HCT116 (cell line): ENCODE data around the gene IGFLR1. TPM values are rescaled to one million over a fixed set of nuclear protein-coding genes. Genes with fewer than 3 reads are reported as not detected.
A peak's percentile ranks its signal among the peaks of the same experiment; 100 is the strongest.

Experiments used
- ATAC-seq: fragments of 200-7000 bp; cut with Tn5 transposase; 2 replicates; pipeline ENCODE4 v1.9.1; 2020; ENCODE audit warnings: mild to moderate bottlenecking, moderate library complexity
- BruUV-seq: library from RNA; stranded (reverse); fragments of 400-500 nt; replicated peaks from 2 replicates; lab custom pipeline; 2021; lab: Mats Ljungman, UMichigan
- CTCF ChIA-PET: fragments of 300-600 bp; sonication (Branson Sonifier 250); formaldehyde crosslinking; loops from one replicate; lab custom pipeline; 2021; ENCODE audit warnings: antibody characterized with exemption; lab: Charles Lee
- POLR2A ChIA-PET: fragments of 300-600, 350-600 bp; sonication (Branson Sonifier 250); formaldehyde crosslinking; loops from one replicate; lab custom pipeline; 2021; ENCODE audit warnings: antibody characterized with exemption; lab: Charles Lee
- RAD21 ChIA-PET, 2 experiments: fragments of 300-600 bp; sonication (Branson Sonifier 250); formaldehyde crosslinking; loops; one replicate each; lab custom pipeline; 2023; ENCODE audit warnings: low total read pairs in 2 of 2; ENCODE audit not compliant: uncharacterized antibody in 2 of 2, unreplicated experiment in 2 of 2, low non-redundant PET in 1 of 2; lab: Charles Lee
- DNase-seq: peaks from one replicate; pipeline ENCODE4 v3.0.0-alpha.2; 2010; ENCODE audit warnings: low read depth, low spot score
- H2AFZ ChIP-seq: fragments of 200-600 bp; shearing (Covaris generic), sonication (generic); 2 replicates; pipeline ENCODE4 v1.6.1; 2017; ENCODE audit warnings: low read depth, mixed run types, mixed read lengths, antibody characterized with exemption, low read length; ENCODE audit not compliant: poor library complexity, severe bottlenecking
- H3K27ac ChIP-seq: 2 replicates; pipeline ENCODE4 v1.5.1; 2012; ENCODE audit warnings: low read depth, low read length
- H3K27me3 ChIP-seq: fragments of 200-600 bp; sonication (generic); 2 replicates; pipeline ENCODE4 v1.6.1; 2016; ENCODE audit warnings: mixed run types, low read length, mixed read lengths; ENCODE audit not compliant: insufficient read depth
- H3K36me3 ChIP-seq, 2 experiments: fragments of 200-500 bp in 1 of 2; fragments of 200-600 bp in 1 of 2; sonication (Bioruptor generic) in 1 of 2; sonication (generic) in 1 of 2; 2 replicates each; pipeline versions ENCODE4 v1.5.1 to v1.6.1; 2014 to 2016; ENCODE audit warnings: low read length in 2 of 2, inconsistent platforms in 1 of 2, mixed read lengths in 1 of 2, mixed run types in 1 of 2; ENCODE audit not compliant: insufficient read depth in 2 of 2, control insufficient read depth in 1 of 2
- H3K4me1 ChIP-seq, 2 experiments: fragments of 200-600 bp in 1 of 2; sonication (generic) in 1 of 2; 2 replicates each; pipeline versions ENCODE4 v1.5.1 to v1.6.1; 2012 to 2017; ENCODE audit warnings: low read length in 2 of 2, inconsistent platforms in 1 of 2, mild to moderate bottlenecking in 1 of 2, mixed read lengths in 1 of 2, mixed run types in 1 of 2, moderate library complexity in 1 of 2; ENCODE audit not compliant: insufficient read depth in 2 of 2, control insufficient read depth in 1 of 2
- H3K4me2 ChIP-seq: fragments of 200-600 bp; sonication (generic); 2 replicates; pipeline ENCODE4 v1.6.1; 2017; ENCODE audit warnings: mixed run types, low read length, mixed read lengths
- H3K4me3 ChIP-seq, 2 experiments: fragments of 200-600 bp in 1 of 2; sonication (generic) in 1 of 2; replicated peaks in 1 of 2; 2 replicates each; pipeline ENCODE4 v1.5.1; 2011 to 2016; ENCODE audit warnings: low read length in 2 of 2, control low read depth in 1 of 2, low read depth in 1 of 2, mild to moderate bottlenecking in 1 of 2, mixed read lengths in 1 of 2, mixed run types in 1 of 2
- H3K79me2 ChIP-seq: fragments of 200-600 bp; sonication (generic); 2 replicates; pipeline ENCODE4 v1.6.1; 2017; ENCODE audit warnings: mild to moderate bottlenecking, mixed run types, low read length, moderate library complexity, mixed read lengths; ENCODE audit not compliant: insufficient read depth
- H3K9ac ChIP-seq: fragments of 200-600 bp; sonication (generic); 2 replicates; pipeline ENCODE4 v1.6.1; 2016; ENCODE audit warnings: low read length, mixed read lengths
- H3K9me2 ChIP-seq: fragments of 200-600 bp; sonication (generic), shearing (Covaris generic); 2 replicates; pipeline ENCODE4 v1.6.1; 2017; ENCODE audit warnings: mixed run types, mild to moderate bottlenecking, moderate library complexity; ENCODE audit not compliant: insufficient read depth
- H3K9me3 ChIP-seq, 2 experiments: fragments of 200-500 bp in 1 of 2; fragments of 200-600 bp in 1 of 2; sonication (Bioruptor generic) in 1 of 2; sonication (generic) in 1 of 2; 2 replicates each; pipeline ENCODE4 v1.6.1; 2014 to 2017; ENCODE audit warnings: low read length in 2 of 2, mixed read lengths in 2 of 2, inconsistent platforms in 1 of 2, low read depth in 1 of 2, mild to moderate bottlenecking in 1 of 2, mixed run types in 1 of 2, moderate library complexity in 1 of 2; ENCODE audit not compliant: control insufficient read depth in 1 of 2, insufficient read depth in 1 of 2
- H4K20me1 ChIP-seq: fragments of 200-600 bp; sonication (generic), shearing (Covaris generic); 2 replicates; pipeline ENCODE4 v1.6.1; 2017; ENCODE audit warnings: mixed run types, mild to moderate bottlenecking, moderate library complexity; ENCODE audit not compliant: insufficient read depth
- CBX3 ChIP-seq: IDR thresholded peaks from 2 replicates; pipeline ENCODE4 v1.6.1; 2012; ENCODE audit warnings: low read depth
- CEBPB ChIP-seq: IDR thresholded peaks from 2 replicates; pipeline ENCODE4 v1.6.1; 2012; ENCODE audit warnings: low read depth
- ELF1 ChIP-seq: IDR thresholded peaks from 2 replicates; pipeline ENCODE4 v1.6.1; 2012; ENCODE audit warnings: low read depth, borderline replicate concordance
- EZH2phosphoT487 ChIP-seq: fragments of 200-600 bp; IDR thresholded peaks from 2 replicates; pipeline ENCODE4 v1.6.1; 2018; ENCODE audit warnings: antibody characterized with exemption, borderline replicate concordance
- FOSL1 ChIP-seq: IDR thresholded peaks from 2 replicates; pipeline ENCODE4 v1.6.1; 2012; ENCODE audit warnings: low read depth
- JUND ChIP-seq: IDR thresholded peaks from 2 replicates; pipeline ENCODE4 v1.6.1; 2012
- POLR2A ChIP-seq: IDR thresholded peaks from 2 replicates; pipeline ENCODE4 v1.7.0; 2011; ENCODE audit warnings: borderline replicate concordance; ENCODE audit not compliant: insufficient read depth, insufficient read length; ENCODE audit errors: extremely low read depth
- POLR2AphosphoS5 ChIP-seq: IDR thresholded peaks from 2 replicates; pipeline ENCODE4 v1.6.1; 2011; ENCODE audit warnings: mild to moderate bottlenecking, low read depth, low read length, moderate library complexity
- RAD21 ChIP-seq: IDR thresholded peaks from 2 replicates; pipeline ENCODE4 v1.6.1; 2012; ENCODE audit warnings: low read depth, mild to moderate bottlenecking
- SIN3A ChIP-seq: IDR thresholded peaks from 2 replicates; pipeline ENCODE4 v1.6.1; 2012; ENCODE audit warnings: low read depth
- SP1 ChIP-seq: IDR thresholded peaks from 2 replicates; pipeline ENCODE4 v1.6.1; 2012; ENCODE audit warnings: low read depth
- SRF ChIP-seq: IDR thresholded peaks from 2 replicates; pipeline ENCODE4 v1.6.1; 2012; ENCODE audit warnings: low read depth
- TCF7L2 ChIP-seq: IDR thresholded peaks from 2 replicates; pipeline ENCODE4 v1.7.0; 2011; ENCODE audit warnings: borderline replicate concordance, inconsistent platforms; ENCODE audit not compliant: insufficient read depth, insufficient read length; ENCODE audit errors: extremely low read depth
- ZFX ChIP-seq: fragments of 450-650 bp; IDR thresholded peaks from 2 replicates; pipeline ENCODE4 v1.6.1; 2017
- ZNF274 ChIP-seq: fragments of 200-500 bp; sonication (Bioruptor generic); IDR thresholded peaks from 2 replicates; pipeline ENCODE4 v1.6.1; 2014; ENCODE audit warnings: mild to moderate bottlenecking, low read depth, low read length, inconsistent platforms
- intact Hi-C: fragments of 100-400 bp; cut with micrococcal nuclease; formaldehyde crosslinking; loops from 2 replicates; pipeline ENCODE4 v1.10.0; 2022
- total RNA-seq: library from RNA; stranded (reverse); gene quantifications from one replicate; pipeline ENCODE4 v1.2.1, GENCODE V29; 2021; ENCODE audit not compliant: unreplicated experiment
- TF ChIP-seq, protein P1 (sequence below): IDR thresholded peaks from 2 replicates; pipeline ENCODE4 v1.6.1; 2012
- TF ChIP-seq, protein P2 (sequence below): IDR thresholded peaks from 2 replicates; pipeline ENCODE4 v1.6.1; 2011; ENCODE audit warnings: mild to moderate bottlenecking, low read length, moderate library complexity; ENCODE audit not compliant: insufficient replicate concordance; ENCODE audit errors: extremely low read depth
- TF ChIP-seq, protein P3 (sequence below): IDR thresholded peaks from 2 replicates; pipeline ENCODE4 v1.6.1; 2012
- TF ChIP-seq, protein P4 (sequence below): IDR thresholded peaks from 2 replicates; pipeline ENCODE4 v1.6.1; 2012; ENCODE audit warnings: low read depth
- TF ChIP-seq, protein P5 (sequence below), 3 experiments: fragments of 200-600 bp in 1 of 3; sonication (generic) in 1 of 3; IDR thresholded peaks in 2 of 3; conservative IDR thresholded peaks in 1 of 3; 2 replicates each; pipeline ENCODE4 v1.5.1; 2012 to 2017; ENCODE audit warnings: low read depth in 2 of 3, low read length in 2 of 3, antibody characterized with exemption in 1 of 3, borderline replicate concordance in 1 of 3, control low read depth in 1 of 3, mild to moderate bottlenecking in 1 of 3, mixed read lengths in 1 of 3, mixed run types in 1 of 3, moderate library complexity in 1 of 3; ENCODE audit not compliant: insufficient read depth in 1 of 3

The IGFLR1 gene
- total RNA-seq, 1 experiment from 2014 or later: 8.3 TPM

DNA sequence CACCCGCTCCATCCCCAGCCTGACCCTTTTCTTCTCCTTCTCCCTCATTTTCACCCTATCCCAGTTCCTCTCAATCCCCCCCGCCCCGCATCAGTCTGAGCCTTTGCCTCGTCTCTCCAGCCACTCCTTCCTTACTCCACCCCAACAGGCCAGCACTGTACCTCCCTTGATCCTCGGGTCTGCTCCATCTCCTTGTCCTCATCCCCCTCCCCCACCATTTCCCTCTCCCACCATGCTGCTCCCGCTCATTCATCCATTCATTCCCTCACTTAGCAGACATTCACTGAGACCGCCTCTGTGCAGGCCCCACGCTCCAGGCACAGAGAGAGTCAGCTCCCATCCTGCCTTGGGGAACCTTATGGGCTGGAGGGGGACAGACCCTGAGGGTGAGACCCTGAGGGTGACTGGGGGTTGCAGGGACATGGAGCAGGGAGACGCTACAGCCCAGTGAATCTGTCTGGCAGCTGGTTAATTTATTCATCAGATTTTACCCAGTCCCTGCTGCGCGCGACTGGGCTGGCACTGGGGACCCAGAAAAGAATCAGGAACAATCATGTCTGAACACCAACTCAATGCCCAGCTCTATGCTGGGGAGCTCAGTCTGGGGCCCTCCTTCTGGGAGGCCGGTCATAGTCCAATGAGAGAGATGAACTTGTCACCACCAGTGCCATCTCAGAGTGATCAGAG, 34.0 kb upstream of the IGFLR1 start:
- ChIA-PET RAD21 (no interaction called here), CTCF (no interaction called here), POLR2A (no interaction called here)
- H3K36me3 ChIP-seq: peaks cover 0 to 2% of the 10 kb centered on the region in 2 experiments; a peak in 1 of 4 replicates
- H3K4me3 ChIP-seq: peak overlapping the region; percentile 65 to 67
- H3K79me2 ChIP-seq: 0 out of 2 replicates have a peak, but pooled peaks cover 3% of the 10 kb centered on the region
- H2AFZ ChIP-seq: no peak overlapping the region
- H3K4me2 ChIP-seq: peak overlapping the region; percentile 77
- peaks cover 9 to 16% of the 10 kb centered on the region in 2 experiments; a peak in 3 of 4 replicates for H3K4me1 ChIP-seq
- DNase-seq: no peak
- H4K20me1 ChIP-seq: no peaks in the 10 kb centered on the region
- no peak overlapping the region for H3K27ac ChIP-seq
- H3K9ac ChIP-seq: peak overlapping the region; percentile 51
- TF ChIP-seq SP1: no peak
- TF ChIP-seq, protein P1, sequence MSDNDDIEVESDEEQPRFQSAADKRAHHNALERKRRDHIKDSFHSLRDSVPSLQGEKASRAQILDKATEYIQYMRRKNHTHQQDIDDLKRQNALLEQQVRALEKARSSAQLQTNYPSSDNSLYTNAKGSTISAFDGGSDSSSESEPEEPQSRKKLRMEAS: no peak
- no peak for TF ChIP-seq ZNF274
- TF ChIP-seq ELF1: no peak
- no peak for TF ChIP-seq CBX3
- no peak for TF ChIP-seq ZFX
- no peak for TF ChIP-seq POLR2A
- TF ChIP-seq SRF: no peak
- TF ChIP-seq SIN3A: no peak
- TF ChIP-seq EZH2phosphoT487: no peak
- TF ChIP-seq, protein P2, sequence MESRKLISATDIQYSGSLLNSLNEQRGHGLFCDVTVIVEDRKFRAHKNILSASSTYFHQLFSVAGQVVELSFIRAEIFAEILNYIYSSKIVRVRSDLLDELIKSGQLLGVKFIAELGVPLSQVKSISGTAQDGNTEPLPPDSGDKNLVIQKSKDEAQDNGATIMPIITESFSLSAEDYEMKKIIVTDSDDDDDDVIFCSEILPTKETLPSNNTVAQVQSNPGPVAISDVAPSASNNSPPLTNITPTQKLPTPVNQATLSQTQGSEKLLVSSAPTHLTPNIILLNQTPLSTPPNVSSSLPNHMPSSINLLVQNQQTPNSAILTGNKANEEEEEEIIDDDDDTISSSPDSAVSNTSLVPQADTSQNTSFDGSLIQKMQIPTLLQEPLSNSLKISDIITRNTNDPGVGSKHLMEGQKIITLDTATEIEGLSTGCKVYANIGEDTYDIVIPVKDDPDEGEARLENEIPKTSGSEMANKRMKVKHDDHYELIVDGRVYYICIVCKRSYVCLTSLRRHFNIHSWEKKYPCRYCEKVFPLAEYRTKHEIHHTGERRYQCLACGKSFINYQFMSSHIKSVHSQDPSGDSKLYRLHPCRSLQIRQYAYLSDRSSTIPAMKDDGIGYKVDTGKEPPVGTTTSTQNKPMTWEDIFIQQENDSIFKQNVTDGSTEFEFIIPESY: no peak
- TF ChIP-seq, protein P3, sequence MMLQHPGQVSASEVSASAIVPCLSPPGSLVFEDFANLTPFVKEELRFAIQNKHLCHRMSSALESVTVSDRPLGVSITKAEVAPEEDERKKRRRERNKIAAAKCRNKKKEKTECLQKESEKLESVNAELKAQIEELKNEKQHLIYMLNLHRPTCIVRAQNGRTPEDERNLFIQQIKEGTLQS: no peak
- TF ChIP-seq, protein P4, sequence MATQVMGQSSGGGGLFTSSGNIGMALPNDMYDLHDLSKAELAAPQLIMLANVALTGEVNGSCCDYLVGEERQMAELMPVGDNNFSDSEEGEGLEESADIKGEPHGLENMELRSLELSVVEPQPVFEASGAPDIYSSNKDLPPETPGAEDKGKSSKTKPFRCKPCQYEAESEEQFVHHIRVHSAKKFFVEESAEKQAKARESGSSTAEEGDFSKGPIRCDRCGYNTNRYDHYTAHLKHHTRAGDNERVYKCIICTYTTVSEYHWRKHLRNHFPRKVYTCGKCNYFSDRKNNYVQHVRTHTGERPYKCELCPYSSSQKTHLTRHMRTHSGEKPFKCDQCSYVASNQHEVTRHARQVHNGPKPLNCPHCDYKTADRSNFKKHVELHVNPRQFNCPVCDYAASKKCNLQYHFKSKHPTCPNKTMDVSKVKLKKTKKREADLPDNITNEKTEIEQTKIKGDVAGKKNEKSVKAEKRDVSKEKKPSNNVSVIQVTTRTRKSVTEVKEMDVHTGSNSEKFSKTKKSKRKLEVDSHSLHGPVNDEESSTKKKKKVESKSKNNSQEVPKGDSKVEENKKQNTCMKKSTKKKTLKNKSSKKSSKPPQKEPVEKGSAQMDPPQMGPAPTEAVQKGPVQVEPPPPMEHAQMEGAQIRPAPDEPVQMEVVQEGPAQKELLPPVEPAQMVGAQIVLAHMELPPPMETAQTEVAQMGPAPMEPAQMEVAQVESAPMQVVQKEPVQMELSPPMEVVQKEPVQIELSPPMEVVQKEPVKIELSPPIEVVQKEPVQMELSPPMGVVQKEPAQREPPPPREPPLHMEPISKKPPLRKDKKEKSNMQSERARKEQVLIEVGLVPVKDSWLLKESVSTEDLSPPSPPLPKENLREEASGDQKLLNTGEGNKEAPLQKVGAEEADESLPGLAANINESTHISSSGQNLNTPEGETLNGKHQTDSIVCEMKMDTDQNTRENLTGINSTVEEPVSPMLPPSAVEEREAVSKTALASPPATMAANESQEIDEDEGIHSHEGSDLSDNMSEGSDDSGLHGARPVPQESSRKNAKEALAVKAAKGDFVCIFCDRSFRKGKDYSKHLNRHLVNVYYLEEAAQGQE: no peak
- TF ChIP-seq CEBPB: no peak
- no peak for TF ChIP-seq JUND
- TF ChIP-seq TCF7L2: no peak
- TF ChIP-seq FOSL1: no peak
- no peak for TF ChIP-seq RAD21
- TF ChIP-seq, protein P5, sequence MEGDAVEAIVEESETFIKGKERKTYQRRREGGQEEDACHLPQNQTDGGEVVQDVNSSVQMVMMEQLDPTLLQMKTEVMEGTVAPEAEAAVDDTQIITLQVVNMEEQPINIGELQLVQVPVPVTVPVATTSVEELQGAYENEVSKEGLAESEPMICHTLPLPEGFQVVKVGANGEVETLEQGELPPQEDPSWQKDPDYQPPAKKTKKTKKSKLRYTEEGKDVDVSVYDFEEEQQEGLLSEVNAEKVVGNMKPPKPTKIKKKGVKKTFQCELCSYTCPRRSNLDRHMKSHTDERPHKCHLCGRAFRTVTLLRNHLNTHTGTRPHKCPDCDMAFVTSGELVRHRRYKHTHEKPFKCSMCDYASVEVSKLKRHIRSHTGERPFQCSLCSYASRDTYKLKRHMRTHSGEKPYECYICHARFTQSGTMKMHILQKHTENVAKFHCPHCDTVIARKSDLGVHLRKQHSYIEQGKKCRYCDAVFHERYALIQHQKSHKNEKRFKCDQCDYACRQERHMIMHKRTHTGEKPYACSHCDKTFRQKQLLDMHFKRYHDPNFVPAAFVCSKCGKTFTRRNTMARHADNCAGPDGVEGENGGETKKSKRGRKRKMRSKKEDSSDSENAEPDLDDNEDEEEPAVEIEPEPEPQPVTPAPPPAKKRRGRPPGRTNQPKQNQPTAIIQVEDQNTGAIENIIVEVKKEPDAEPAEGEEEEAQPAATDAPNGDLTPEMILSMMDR (IDR thresholded peaks at IDR 0.05 in 2 of 3, conservative IDR thresholded peaks at IDR 0.05 in 1 of 3; ENCODE audit: borderline replicate concordance in 1 of 3, insufficient read depth in 1 of 3, low read depth in 2 of 3, low read length in 2 of 3): no peak
- TF ChIP-seq POLR2AphosphoS5: no peak
- TSS peak; percentile 61 for BruUV-seq
- intact Hi-C loops: no loop called here
- no peaks in the 10 kb centered on the region for H3K9me3 ChIP-seq
- no peaks in the 10 kb centered on the region for H3K27me3 ChIP-seq
- no peak for ATAC-seq
- H3K9me2 ChIP-seq: no peaks in the 10 kb centered on the region
